NCI-H82 (cell line): ENCODE results near the gene CLK2.
"Not testable (repeated sequence)": the region's sequence is repeated elsewhere in the genome, so short reads cannot be mapped to it uniquely, and the experiment has no call there.

Experiments used
- DNase-seq: peaks from one replicate; lab custom pipeline; 2025; lab: John Stamatoyannopoulos, UW

CLK2 gene

GRCh38 chr1:155266553-155266952, 6.8 kb downstream of the CLK2 start:
- no peak for DNase-seq

- DNase-seq, result no peak
Observed at GRCh38 chr1:155263067-155263466, 10.2 kb downstream of the CLK2 start.

DNA sequence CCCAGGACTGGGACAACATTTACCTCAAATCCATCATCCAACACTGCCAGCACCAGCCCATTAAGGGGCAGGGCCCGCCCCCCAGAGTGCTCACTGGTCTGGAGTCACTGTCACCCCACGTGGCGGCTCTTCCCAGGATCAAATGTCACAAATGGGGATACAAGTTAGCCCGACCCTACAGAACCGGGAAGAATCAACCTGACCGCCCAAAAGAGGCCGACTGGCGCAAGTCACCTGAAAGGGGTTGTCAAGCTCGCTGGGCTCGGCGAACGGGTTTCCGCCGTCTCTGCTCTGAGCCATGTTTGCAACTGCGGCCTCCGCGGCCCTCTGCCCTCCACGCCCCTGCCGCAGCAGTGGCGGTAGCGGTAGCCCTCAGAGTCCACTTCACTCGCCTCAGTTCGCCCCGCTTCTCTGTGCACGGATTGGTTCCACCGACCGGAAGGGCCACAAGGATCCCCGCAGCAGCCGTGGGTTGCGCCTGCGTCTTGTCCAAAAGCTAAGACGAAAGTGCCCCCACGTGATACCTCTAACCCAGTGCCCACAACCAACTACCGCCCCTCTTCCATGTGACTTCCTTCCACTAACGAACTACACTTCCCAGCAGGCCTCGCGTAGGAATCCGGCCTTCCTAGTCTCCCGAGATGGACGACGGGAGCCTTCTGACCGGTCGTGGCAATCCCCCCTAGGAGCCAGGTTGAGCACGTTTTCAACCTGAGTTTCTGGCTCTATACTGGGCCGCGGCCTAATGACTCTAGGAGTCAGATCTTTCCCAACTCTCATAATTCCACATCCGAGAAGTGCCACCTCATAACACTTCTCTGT, 11.2 kb downstream of the CLK2 start, which contains the start of gene SCAMP3:
TSS of gene SCAMP3 (minus strand) at position 509 of the 822 bp plus-strand sequence. CDS start at position 300, 209 bp downstream.
- DNase-seq, result peak; percentile 100

DNA sequence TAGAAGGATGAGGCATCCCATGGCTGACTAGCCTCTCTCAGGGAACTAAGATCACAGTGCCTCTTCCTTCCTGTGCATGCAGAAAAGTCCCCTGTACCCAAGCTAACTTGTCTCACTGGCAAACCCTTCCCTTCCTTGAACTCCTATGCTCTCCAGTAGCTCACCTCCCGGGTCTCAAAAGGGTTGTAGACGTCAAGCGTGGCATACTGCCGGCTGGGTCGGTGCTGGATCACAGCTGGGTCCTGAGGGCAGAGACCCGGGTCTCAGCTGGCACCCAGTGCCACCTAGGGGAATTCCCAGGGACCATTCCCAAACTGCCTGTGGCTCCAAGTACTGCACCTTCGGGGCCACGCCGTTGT, 11.8 kb downstream of the CLK2 start:
- DNase-seq, result no peak

DNA sequence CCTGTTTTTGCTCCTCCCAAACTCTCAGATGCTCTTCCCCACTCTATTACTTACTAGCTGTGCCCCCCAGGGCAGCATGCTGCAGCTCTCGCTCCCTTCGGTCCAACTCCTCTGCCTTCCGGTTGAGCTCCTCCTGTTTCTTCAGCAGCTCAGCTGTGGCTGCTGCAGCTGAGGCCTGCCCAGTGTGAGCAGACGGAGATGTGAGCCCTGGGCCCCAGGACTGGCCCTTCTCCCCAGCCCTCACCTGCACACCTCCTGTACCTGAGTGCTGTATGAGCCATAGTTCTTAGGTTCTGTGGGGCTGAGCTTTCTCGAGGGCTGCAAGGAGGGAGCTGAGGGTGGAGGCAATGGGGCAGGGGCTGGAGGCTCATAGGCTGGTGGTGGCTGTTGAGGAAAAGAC, 13.0 kb downstream of the CLK2 start:
- DNase-seq, result no peak

GRCh38 chr1:155256058-155256852, 17.0 kb downstream of the CLK2 start:
- no peak for DNase-seq

GRCh38 chr1:155255243-155256007, 17.9 kb downstream of the CLK2 start, which contains the start of gene ENTREP3:
ENTREP3 (minus strand) TSS chr1:155255483; CDS start chr1:155254877, 606 bp downstream.
- peak; percentile 97 for DNase-seq

GRCh38 chr1:155254714-155255242, 18.5 kb downstream of the CLK2 start:
- DNase-seq, result peak; percentile 73

GRCh38 chr1:155254228-155254713, 19.0 kb downstream of the CLK2 start:
- peak; percentile 52 for DNase-seq

GRCh38 chr1:155253797-155254196, 19.5 kb downstream of the CLK2 start:
- DNase-seq, result no peak

- peak; percentile 51 for DNase-seq
Observed at GRCh38 chr1:155253208-155253607, 20.1 kb downstream of the CLK2 start.

- no peak for DNase-seq
Observed at GRCh38 chr1:155251566-155251965, 21.7 kb downstream of the CLK2 start.

DNA sequence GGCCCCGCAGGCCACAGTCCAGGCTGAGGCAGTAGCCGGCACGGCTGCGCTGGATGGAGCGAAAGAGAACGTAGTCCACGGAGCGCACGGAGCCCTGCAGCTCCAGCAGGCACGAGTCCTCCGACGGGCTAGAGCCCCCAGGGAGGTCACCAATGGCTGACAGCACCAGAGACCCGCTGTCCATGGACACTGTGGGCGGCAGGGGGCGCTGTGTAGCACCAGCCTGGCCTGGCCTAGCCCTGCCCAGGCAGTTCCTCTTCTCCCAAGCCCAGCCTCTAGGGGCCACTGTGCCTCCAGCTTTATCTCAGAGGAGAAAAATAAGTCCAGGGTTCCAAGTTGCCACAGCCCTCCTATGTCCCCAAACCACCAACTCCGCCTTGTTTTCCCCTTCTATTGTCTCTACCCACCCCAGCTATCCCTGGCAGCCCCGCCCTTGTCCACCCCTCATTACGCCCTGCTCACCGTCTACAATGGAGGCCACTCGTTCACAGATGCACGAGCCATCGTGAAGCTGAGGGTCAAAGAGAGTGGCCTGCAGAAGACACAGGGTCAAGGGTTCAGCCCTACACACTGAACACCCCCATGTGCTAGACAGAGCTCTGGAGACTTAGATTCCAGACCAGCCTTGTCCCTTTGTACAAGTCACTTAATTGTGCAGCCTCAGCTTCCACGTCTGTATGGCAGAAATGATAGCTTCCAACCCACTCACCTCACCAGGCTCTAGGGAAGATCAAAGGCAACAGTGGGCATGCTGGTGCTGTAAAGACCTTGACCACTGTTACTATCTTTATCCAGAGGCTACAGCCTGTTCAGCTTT, 22.5 kb downstream of the CLK2 start:
- peak; percentile 98 for DNase-seq

DNA sequence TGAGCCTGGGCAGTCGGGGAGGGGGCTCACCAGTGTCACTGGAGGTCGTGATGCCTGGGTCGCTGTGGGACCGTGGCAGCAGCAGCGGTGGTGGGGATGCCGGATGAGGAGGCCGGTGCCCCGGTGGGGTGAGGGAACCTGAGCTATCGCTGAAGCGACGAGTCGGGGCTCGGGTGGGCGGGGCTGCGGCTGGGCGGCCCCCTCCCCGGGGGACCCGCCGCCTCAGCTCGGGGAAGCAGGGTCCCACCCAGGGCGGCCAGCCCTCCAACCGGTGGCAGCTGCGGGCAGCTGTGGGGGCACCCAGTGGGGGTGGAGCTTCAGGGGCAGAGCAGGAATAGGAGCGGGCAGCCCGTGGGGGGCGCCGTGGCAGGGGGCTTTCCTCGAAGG, 23.1 kb downstream of the CLK2 start:
- no peak for DNase-seq

- no peak for DNase-seq
Observed at GRCh38 chr1:155247667-155248553, 25.4 kb downstream of the CLK2 start.

DNA sequence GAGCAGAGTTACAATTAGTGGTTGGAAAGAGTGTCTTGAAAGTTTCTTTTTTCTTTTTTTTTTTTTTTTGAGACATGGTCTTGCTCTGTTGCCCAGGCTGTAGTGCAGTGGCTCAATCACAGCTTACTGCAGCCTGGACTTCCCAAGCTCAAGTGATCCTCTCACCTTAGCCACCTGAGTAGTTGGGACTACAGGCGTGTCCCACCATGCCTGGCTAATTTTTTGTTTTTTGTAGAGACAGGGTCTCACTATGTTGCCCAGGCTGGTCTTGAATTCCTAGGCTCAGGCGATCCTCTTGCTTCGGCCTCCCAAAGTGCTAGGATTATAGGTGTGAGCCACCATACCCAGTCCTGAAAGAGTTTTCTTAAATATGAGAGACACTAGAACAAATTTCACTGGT, 26.5 kb downstream of the CLK2 start:
- DNase-seq, result not testable (repeated sequence)

DNA sequence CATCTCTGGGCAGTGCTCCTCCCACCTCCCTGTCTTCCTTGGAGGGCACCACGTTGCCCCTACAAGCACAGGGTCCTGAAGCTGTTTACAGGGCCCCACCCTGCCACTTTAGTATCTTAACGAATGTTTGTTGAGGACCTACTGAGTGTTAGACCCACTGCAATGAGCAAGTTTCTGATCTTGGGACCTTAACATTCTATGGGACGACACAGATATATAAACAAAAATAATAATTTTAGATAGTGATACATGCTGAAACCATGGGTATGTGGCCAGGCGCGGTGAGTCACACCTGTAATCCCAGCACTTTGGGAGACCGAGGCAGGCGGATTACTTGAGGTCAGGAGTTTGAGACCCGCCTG, 28.2 kb downstream of the CLK2 start:
- DNase-seq, result no peak

- DNase-seq, result peak; percentile 100
Observed at GRCh38 chr1:155244368-155245162, 28.7 kb downstream of the CLK2 start.

- DNase-seq, result peak; percentile 42
Observed at GRCh38 chr1:155242805-155243358, 30.4 kb downstream of the CLK2 start.
